HG03025 (cell line): ENCODE results near the gene ITLN2.
"Not testable (repeated sequence)": the region's sequence is repeated elsewhere in the genome, so short reads cannot be mapped to it uniquely, and the experiment has no call there.

Source experiments
- ATAC-seq: cut with Tn5 transposase; IDR thresholded peaks from one replicate; pipeline ENCODE4 v1.9.1; 2021; ENCODE audit warnings: mild to moderate bottlenecking, moderate library complexity; ENCODE audit not compliant: unreplicated experiment, low FRiP score

The ITLN2 gene

DNA sequence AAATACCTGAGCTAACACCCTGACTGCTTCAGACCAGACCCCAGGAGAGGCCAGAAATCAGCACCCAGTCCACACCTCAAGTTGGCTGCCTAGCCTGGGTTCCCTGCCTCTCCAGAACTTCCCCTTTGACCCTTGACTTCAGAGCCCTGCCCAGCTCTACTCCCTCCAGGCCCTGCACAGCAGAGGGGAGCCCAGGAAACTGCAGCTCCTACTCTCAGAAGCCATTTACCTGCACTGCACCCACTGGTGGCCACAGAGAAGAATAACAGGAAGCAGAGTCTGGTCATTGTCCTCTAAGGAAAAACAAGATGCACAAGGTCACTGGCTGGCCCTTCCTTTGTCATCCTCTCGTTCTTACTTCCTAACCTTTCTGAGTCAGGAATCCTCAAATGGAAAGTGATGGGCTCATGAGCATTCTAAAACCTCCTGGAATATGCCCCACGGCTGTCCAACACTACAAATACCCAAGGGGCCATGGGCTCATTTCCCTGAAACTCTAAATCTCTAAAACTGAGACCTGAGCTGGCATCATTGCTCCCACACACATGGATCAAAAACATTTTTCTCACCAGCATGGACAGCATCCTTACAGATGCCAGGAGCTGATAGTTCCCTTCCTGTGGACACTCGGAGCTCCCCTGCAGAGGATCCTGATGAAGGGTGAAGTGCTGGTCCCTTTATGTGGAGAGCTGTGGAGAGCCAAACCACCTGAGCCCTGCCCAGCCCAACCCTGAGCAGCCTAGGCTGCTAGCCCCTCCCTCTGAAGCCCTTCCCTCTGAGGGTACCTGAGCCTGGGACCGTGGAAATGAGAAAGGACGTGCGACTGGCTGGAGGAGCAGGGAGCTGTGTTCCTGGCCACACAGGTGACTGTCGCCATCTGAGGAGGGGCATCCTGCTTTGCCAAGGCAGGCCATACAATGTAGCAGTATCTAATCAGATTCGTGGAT lies at the start of gene ITLN2:
TSS of gene ITLN2 (minus strand) at position 652 of the 947 bp plus-strand sequence. CDS start at position 584, 68 bp downstream.
- no peak for ATAC-seq

GRCh38 chr1:161001525-161001924 lies 46.9 kb upstream of the ITLN2 start:
- ATAC-seq: no peak

DNA sequence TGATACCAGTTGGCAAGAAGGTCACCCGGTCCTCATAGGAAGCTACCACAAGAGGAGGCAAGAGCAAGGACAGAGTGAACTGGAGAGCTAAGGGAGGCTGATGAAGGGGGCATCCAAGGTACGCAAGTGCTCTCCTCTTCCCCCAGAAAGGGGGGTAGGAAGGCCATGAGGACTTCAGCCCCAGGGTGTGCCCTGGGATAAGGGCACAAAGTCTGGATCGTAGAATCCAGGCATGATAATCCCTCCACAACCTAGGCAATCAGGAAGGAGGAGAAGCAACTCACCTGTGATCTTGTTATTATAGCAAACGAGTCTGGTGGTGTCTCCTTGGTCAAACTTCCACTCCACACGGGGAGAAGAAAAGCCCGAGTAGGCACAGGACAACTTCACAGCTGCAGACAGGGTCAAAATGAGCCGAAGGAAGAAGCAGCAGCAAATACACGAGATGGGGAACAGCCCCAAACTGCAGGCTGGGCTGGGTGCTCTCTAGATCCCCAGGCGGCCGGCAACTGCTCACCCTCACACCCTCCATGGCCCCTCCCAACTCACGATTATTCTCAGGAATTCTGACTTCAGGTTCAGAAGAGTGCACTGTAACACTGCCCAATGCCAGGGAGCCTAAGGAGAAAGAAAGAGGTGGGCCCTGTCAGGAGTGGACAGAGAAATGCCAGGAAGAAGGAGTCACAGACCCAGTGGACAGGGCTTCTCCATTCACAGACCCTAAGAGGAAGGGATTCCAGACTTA lies 46.3 kb upstream of the ITLN2 start:
- no peak for ATAC-seq

GRCh38 chr1:160999376-160999775 lies 44.8 kb upstream of the ITLN2 start:
- no peak for ATAC-seq

- ATAC-seq: no peak
These were observed 42.9 kb upstream of the ITLN2 start for GRCh38 chr1:160997323-160998038.

- no peak for ATAC-seq
These were observed 41.6 kb upstream of the ITLN2 start for GRCh38 chr1:160996178-160996577.

DNA sequence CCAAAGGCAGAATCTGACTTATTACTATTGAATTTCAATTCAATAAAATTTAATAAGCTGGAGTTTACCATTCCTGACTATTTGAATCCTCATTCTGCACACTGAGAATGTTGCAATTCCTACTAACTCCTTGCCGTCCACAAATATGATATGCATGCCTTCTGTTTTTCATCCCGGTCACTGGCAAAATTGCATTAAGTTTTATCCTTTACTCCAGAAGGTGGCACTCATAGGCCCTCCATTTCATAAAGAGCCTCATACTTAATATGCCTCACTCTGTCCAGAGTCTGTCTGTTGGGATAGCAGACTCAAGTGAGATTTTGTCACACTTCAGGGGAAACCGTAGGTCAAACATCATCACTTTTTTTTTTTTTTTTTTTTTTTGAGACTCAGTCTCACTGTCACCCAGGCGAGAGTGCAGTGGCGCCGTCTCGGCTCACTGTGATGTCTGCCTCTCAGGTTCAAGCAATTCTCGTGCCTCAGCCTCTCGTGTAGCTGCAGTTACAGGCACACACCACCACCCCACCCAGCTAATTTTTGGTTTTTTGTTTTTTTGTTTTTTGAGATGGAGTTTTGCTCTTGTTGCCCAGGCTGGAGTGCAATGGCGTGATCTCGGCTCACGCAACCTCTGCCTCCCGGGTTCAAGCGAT lies 39.1 kb upstream of the ITLN2 start:
- no peak for ATAC-seq

DNA sequence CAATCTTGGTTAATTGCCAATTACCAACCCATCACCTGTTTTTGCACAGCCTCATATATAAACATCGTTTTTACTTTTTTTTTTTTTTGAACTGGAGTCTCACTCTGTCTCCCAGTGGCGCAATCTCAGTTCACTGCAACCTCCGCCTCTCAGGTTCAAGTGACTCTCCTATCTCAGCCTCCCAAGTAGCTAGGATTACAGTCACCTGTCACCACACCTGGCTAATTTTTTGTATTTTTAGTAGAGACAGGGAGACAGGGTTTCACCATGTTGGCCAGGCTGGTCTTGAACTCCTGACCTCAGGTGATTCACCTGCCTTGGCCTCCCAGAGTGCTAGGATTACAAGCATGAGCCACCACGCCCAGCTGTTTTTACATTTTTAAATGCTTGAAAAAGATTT lies 37.4 kb upstream of the ITLN2 start:
- not testable (repeated sequence) for ATAC-seq

- no peak for ATAC-seq
These were observed 32.9 kb upstream of the ITLN2 start for GRCh38 chr1:160987359-160988050.

GRCh38 chr1:160985723-160986122 lies 31.1 kb upstream of the ITLN2 start:
- ATAC-seq: no peak

DNA sequence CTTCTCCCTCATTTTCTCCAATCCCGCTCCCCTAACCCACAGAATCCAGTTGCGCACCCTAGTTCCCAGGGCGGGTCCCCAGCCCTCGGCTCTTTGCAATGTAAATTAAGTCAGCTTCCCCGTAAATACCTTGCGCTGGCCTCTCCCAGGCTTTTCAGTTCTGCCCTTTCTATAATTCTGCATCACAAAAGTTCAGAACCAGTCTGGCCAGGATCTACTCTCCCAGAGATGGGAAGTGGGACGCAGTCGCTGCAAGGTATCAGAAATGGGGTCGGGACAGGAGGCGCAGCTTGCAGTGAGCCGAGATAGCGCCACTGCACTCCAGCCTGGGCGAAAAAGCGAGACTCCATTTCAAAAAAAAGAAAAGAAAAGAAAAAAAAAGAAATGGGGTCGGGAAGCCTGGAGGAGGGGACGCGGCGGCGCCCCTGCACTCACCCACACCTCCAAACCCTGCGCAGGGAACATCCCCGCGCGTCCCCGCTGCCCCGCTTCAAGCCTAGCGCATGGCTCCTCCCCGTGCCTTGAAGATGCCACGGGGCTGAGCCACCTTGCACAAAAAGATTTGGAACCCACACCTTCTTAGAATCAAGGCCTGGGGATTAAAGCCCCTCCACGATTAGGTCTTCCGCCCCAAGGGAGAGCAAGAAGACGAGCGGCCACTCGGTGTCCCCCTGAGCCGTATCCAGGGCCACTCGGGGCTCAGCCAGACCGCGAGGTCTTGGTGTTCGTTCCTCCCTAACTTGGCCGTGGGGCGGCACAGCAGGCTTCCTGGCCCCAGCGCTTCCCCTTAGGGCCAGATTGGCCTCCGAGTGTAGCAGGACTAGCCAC lies 27.2 kb upstream of the ITLN2 start:
- no peak for ATAC-seq

- no peak for ATAC-seq
These were observed 24.7 kb upstream of the ITLN2 start for GRCh38 chr1:160979286-160979685.

DNA sequence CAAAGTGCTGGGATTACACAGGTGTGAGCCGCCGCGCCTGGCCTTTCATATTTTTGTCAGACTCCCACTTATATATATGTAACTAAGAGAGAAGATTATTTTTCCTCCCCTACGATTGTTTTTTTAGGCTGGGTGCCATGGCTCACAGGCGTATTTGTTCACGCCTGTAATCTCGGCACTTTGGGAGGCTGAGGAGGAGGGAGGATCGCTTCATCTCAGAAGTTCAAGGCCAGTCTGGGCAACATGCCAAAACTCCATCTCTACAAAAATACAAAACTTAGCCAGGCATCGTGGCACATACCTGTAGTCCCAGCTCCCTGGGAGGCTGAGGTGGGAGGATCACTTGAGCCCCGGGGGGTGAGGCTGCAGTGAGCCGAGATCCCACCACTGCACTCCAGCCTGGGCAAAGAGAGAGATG lies 23.9 kb upstream of the ITLN2 start:
- no peak for ATAC-seq

DNA sequence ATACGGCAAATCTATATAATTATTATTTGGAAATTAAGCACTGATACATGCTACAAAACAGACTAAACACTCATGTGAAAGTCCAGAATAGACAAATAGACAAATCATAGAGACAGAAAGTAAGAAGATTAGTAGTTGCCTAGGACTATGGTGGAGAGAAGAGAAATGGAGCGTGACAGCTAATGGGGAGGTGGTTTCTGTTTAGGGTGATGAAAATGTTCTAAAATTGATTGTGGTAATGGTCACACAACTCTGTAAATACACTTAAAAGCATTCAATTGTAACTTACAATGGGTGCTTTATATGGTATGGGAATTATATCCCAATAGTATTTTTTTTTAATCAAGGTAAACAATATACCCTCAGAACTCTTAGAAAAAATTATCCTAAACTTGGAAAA lies 20.4 kb upstream of the ITLN2 start:
- ATAC-seq: no peak

DNA sequence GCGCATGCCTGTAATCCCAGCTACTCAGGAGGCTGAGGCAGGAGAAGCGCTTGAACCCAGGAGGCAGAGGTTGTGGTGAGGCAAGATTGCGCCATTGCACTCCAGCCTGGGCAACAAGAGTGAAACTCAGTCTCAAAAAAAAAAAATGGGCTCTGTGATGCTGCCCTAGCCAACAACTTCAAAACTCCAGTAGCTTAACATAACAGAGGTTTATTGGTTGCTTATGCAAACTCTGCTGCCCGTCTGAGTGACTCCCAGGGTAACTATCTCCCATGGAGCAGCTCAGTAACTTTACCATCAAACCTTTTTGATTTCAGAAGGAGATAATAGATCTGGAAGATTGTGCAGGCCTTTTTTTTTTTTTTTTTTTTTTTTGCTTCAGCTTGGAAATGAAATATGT lies 18.9 kb upstream of the ITLN2 start:
- ATAC-seq: no peak

DNA sequence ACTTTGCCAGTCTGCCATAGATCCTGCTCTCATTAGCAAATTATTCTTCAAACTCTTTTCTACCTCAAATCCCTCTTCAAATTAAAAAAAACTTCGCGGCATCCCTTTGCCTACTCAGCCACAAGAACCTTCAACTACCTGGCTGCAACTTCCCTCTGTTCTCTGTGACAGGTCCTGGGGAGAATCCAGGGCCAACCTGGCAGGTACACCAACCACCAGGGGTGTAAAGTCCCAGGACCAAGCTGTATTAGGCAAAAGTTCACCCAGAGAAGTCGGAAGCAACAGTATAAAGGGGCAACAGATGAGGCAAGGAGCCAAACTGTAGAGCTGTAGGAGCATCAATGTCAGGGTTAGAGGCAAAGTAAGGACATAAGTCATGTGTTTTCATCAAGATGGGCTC lies 18.3 kb upstream of the ITLN2 start:
- no peak for ATAC-seq

DNA sequence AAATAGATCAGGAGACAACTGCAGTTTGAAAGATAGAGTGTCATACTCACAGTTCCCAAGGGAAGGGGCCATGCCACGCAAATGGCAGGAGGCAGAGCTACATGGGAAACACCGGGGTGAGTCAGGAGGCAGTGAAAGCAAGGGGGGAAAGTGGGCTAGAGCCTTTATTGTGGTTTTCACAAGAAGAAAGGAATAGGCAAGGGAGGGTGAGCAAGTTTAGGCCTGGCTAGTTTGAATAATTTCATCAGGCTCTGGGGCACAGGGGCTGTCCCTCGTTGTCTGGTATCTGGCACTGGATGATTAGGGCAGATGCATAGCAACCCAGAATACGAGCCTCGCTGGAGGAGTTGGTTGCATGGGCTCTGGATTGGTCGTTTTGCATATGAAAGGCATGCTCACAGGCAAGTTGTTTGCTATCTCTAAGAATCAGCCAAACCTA lies 17.0 kb upstream of the ITLN2 start:
- no peak for ATAC-seq

DNA sequence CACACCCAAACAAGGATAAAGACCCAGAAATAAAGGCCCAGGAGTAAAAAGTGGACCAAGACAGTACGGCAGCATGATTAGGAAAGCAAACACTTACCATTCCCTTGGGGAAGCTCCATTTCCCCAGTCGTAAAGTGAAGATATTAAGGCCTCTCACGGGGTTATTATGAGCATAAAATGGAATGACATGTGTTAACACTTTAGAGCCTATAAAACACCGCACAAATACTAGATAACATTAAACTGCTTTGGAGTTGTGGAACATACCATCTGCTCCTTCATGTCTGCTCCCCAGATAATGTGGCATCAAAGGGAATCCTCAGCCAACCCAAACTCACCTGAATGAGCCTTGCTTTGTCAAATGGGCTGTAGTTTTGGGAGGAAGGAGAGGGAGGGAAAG lies 8.9 kb upstream of the ITLN2 start:
- no peak for ATAC-seq

- no peak for ATAC-seq
These were observed 6.8 kb upstream of the ITLN2 start for GRCh38 chr1:160961419-160961818.
